GOT3 (cell line): ENCODE measurements around the gene WFS1.

Source experiments
- DNase-seq: peaks from one replicate; lab custom pipeline; 2025; ENCODE audit warnings: mixed read lengths; lab: John Stamatoyannopoulos, UW

Gene WFS1

GRCh38 chr4:6259886-6260285, 9.8 kb upstream of the WFS1 start:
- no peak for DNase-seq

DNA sequence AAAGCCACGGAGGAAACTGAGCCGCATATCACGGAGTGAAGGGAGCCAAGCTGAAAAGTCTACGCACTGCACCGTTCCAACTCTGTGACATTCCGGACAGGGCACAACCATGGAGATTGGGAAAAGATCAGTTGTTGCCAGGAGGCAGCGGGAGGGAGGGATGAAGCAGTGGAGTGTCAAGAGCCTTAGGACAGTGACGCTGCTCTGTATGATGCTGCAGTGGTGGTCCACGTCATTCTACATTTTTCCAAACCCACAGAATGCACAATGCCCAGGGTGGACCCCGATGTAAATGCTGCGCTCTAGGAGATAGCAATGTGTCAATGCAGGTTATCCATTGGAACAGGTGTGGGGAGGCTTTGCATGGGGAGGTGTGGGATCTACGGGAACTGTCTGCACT, 7.5 kb upstream of the WFS1 start:
- no peak for DNase-seq

GRCh38 chr4:6262847-6263487, 6.7 kb upstream of the WFS1 start:
- DNase-seq, result no peak

- DNase-seq, result no peak
Observed at GRCh38 chr4:6263526-6264224, 6.0 kb upstream of the WFS1 start.

DNA sequence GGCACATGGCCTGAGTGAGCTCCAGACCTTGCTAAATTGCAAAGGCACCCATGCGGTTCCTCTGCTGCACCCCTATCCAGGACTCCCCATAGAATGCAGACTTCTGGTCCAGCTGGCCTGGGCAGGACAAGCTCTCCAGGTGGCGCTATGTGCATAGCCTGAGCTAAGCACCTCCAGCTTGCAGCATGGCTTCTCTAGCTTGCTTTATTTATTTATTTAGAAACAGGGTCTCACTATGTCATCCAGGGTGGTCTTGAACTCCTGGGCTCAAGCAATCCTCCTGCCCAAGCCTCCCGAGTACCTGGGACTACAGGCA, 5.5 kb upstream of the WFS1 start:
- DNase-seq, result no peak

- DNase-seq, result no peak
Observed at GRCh38 chr4:6265546-6265945, 4.1 kb upstream of the WFS1 start.

GRCh38 chr4:6267573-6267972, 2.1 kb upstream of the WFS1 start:
- DNase-seq, result no peak

DNA sequence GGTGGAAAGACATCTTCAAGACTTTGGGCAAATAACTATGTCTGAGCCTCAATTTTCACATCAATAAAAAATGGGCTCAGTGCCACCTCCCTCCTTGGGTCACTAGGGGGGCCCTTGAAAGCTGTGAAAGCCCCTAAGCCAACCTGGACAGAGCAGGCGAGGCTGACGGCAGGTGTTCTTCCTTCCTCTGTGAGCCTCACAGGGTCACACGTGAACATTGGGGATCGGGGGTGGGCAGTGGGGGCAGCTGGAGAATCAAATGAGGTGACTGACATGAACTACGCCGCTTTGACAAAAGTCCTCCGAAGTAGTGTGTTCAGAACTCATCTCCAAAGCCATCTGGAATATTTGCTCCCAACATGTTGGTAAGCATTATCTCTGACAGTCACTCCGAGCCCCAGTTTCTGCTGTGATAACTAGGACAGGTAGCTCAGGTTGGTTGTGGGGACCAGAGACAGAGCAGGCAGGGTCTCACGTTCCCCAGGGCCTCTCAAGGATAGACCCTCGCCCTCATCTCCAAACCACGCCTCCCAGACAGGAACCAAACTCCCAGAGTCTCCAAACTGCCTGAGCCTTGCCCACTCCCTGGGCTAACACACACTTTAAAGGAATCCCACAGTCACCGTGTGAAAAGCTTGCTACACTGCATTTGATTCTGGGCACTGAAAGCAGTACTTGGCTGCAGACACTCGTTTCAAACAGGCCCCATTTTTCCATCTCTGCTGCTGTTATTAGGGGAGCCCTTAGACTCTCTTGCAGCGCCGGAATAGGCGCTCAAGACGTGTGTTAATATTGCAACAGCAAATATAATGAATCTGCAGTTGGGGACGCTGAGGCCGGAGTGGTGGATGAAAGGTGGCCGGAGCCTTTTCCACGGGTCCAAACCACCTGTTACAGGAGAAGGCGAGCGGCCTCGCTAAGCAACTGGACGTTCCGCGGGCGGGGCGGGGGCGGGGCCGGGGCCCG, 717 bp upstream of the WFS1 start:
- no peak for DNase-seq

DNA sequence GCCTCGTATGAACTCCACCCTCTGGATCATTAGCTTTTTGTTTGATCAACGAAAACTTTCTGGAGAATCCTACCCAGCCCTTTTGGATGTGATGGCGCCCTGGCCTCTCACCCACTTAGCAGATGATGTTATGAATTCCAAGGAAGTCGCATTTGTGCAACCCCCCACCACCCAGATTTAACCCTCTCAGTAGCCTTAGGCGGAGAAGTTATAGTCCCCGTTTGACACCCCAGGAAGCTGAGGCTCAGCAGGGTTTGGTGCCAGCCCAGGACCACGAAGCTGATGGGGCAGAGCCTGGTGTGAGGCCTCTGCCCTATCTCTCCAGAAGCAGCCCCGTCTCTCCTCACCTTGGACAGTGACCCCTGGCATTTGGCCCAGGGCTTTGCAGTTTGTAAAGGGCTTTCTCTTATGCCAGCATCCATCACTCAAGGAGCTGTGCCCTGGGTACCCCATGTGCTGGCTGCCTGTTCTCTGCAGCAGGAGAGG, 1.0 kb downstream of the WFS1 start:
- DNase-seq, result no peak

GRCh38 chr4:6271206-6271605, 1.6 kb downstream of the WFS1 start:
- no peak for DNase-seq

GRCh38 chr4:6271701-6272465, 2.2 kb downstream of the WFS1 start:
- DNase-seq, result no peak

- no peak for DNase-seq
Observed at GRCh38 chr4:6272863-6273660, 3.4 kb downstream of the WFS1 start.

DNA sequence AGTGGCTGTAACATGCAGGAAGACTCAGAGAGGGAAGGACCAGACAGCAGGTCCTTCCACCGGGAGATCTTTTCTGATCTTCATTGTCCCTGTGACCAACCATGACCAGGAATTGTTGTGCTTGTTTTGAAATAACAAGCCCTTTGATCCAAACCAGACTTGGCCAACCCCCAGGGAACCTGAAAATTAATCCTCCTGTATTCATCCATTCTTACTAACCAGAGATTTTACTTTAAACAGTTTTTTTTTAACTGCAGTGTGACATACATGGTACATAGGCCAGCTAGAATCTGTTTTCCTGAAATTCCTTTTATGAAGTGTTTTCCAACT, 4.0 kb downstream of the WFS1 start:
- DNase-seq, result no peak

- DNase-seq, result no peak
Observed at GRCh38 chr4:6275351-6275750, 5.7 kb downstream of the WFS1 start.

DNA sequence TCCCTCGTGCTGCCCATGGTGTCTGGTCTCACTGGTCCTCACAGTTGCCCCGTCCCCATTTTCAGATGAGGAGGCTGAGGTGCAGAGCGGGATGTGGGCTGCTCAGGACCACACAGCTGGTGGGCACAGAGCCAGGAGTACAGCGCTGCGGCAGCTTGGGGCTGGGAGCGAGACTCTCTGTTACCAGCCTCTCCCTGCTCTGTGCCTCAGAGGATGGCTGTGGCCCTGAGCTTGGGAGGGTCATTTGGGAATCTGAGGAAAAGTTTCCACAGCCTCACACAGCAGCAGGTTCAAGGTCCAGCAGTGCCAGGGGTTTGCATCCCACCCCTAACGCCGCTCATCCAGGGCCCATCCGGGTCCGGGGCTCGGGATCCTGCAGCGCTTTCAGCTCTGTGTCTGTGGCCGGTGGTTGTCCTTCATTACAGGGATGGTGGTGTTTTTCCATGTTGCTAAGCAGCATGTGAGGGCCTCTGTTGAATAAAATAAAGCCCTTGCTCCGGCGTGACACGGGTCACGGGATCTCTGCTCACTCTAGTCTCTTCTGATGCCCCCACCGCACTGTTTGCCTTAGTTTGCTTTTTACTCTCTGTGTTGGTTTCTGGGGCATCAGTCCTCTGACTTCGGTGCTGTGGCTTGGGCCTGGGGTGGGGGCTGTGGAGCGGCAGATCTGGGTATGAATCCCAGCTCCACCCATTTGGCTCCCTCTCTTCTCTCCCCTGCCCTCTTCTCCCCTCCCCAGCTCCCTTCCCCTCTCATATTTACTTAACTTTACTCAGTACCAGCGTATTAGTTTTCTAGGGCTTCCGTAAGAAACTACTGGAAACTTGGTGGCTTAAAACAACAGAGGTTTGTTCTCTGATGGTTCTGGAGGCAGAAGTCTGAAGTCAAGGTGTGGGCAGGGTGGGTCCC, 6.5 kb downstream of the WFS1 start:
- no peak for DNase-seq

DNA sequence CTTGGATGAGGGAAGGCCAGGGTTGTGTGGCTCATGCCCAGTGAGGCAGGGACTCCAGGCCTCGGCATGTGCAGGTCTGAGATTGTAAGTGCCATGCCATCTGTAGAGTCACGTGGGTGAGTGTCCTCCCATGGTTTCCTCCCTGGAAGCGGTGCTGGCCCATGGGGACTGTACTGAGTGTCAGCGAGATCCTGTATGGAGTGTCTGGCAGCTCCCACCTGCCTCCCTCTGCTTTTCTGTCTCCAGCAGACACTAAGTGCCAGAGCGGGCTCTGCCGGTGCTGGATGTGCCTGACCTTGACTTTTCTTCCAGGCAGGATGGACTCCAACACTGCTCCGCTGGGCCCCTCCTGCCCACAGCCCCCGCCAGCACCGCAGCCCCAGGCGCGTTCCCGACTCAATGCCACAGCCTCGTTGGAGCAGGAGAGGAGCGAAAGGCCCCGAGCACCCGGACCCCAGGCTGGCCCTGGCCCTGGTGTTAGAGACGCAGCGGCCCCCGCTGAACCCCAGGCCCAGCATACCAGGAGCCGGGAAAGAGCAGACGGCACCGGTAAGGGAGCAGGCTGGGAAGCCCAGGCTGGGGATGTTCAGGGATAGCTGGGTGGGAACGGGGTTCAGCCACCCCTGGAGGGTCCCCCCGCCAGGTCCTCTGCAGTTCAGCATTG, 7.6 kb downstream of the WFS1 start:
- DNase-seq, result no peak

DNA sequence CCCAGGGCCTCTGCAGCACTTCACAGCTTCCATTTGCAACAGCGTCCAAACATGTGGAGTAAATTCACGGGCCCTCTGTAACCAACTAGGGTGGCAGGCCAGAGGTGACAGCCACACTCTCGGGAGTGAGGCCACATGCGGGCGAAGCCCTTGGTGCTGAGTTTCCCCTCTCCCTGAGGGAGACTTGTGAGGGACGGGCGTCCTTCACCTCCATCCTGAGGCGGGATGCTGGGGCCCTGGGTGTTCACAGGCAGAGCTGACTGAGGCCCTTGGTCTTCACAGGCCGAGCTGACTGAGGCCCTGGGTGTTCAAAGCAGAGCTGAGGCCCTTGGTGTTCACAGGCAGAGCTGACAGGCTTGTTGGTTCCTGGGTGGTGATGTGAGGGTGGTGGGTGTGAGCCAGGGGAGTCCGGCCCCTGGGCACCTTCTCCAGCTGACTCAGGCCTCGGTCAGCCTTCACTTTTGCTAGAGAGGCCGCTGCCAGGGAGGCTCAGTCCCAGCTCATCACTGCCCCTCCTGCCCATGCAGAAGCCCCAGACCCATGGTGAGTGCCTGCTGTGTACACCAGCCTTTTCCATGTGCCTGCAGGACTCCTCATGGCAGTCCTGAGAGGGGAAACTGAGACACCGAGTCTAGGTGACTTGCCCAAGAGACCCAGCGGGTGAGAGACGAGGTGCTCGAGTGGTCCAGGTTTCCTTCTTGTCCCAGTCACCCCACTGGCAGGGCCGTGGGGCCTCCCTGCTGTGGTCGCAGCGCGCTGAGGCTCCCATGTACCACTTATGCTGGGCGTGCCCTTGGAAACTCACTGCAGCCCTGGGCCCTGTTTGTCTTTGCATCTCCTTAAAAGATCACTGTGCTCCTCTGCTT, 8.5 kb downstream of the WFS1 start:
- no peak for DNase-seq

DNA sequence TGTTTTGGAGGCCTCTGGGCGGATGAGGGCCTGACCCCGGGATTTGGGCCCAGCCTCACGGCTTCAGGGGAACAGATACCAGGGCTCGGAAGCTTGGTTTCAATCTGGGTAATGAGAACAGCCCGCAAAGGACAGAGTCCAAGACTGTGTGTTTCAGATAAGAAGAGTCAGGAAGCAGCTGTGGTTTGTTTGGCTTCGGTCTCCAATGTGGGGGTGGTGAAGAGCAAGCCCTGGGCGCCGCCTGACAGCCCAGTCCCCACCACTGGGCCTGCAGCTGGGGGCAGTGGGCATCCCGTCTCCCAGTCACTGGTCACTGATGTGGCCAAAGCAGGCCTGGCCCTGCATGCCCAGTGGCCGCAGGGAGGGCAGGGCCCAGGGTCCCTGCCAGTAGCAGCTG, 9.1 kb downstream of the WFS1 start:
- no peak for DNase-seq
